ENCODE measurements around the gene RNF114. TPM values are rescaled to one million over a fixed set of nuclear protein-coding genes. Genes with fewer than 3 reads are reported as not detected.

The RNF114 gene, protein sequence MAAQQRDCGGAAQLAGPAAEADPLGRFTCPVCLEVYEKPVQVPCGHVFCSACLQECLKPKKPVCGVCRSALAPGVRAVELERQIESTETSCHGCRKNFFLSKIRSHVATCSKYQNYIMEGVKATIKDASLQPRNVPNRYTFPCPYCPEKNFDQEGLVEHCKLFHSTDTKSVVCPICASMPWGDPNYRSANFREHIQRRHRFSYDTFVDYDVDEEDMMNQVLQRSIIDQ
- total RNA-seq (132 TPM), polyA plus RNA-seq (100 to 1,000 TPM; 134 to 147 (median 146) TPM)

DNA sequence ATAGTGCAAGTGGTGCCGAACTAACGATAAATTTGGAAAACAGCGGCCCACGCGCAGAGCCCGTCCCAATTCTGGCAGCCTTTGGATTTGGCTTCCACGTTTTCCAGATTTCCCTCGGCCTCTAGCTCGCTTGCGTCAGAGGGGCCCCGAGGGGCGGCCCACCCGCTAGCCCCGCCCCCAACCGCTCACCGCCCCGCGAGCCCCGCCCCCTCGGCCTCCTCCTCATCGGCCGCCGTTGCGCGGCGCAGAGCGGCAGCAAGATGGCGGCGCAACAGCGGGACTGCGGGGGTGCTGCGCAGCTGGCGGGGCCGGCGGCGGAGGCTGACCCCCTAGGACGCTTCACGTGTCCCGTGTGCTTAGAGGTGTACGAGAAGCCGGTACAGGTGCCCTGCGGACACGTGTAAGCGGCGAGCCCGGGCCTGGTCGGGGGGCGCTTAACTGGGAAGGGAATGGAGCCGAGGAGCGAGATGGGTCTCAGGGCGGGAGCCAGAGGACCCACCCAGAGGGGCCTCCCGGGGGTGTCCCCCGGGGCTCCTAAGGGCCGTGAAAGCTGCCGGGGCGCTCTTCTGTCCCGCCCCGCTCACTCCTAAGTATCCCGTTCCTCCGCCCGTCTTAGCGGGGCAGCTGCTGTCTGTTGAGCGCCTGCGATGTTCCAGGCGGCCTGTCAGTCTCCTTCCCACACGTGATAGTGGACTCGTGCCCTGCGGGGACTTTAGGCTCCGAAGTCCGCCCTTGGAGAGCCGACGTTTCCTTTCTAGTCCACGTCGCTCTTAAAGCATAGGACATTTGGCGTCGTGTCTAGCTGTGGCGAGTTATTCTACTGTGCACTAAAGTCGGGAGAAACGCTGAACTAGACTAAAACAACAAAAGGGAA lies at the start of gene RNF114:
Gene RNF114, plus strand, starts transcription at position 245 of the 874 bp plus-strand sequence. Its CDS starts 16 bp downstream, at position 261.
- H3K4me3 Mint-ChIP-seq = peak within 1 kb of the TSS; percentile 95 to 99 (median 98)
- peaks cover 1% of the 10 kb centered on the region for H3K36me3 Mint-ChIP-seq
- H3K27me3 Mint-ChIP-seq = peaks cover 4% of the 10 kb centered on the region
- H3K27ac ChIP-seq (ENCODE audit: insufficient read depth, low read length, poor library complexity, severe bottlenecking) = peak within 1 kb of the TSS; percentile 88
- DNase-seq (peak; percentile 86 to 91 (median 88)), ATAC-seq (ENCODE audit: low read depth in 2 of 2) (peak; percentile 93 to 96)
- H3K27ac Mint-ChIP-seq = peak within 1 kb of the TSS; percentile 95 to 98 (median 97)
- peak within 1 kb of the TSS; percentile 98 for H3K4me3 ChIP-seq (ENCODE audit: low read depth, low read length)
- no peaks in the 10 kb centered on the region for H3K9me3 ChIP-seq (ENCODE audit: control insufficient read depth in 2 of 2, low read length in 2 of 2)
- H3K36me3 ChIP-seq (ENCODE audit: control insufficient read depth, insufficient read depth, low read length) = peaks cover 19% of the 10 kb centered on the region
- H3K4me1 ChIP-seq (ENCODE audit: control insufficient read depth, insufficient read depth, low read length, poor library complexity, severe bottlenecking) = peaks cover 45% of the 10 kb centered on the region
- no peaks in the 10 kb centered on the region for H3K9me3 Mint-ChIP-seq
- no peaks in the 10 kb centered on the region for H3K27me3 ChIP-seq (ENCODE audit: control insufficient read depth, insufficient read depth, low read length)
- peaks cover 13 to 55% (median 45%) of the 10 kb centered on the region in 4 donors for H3K4me1 Mint-ChIP-seq

DNA sequence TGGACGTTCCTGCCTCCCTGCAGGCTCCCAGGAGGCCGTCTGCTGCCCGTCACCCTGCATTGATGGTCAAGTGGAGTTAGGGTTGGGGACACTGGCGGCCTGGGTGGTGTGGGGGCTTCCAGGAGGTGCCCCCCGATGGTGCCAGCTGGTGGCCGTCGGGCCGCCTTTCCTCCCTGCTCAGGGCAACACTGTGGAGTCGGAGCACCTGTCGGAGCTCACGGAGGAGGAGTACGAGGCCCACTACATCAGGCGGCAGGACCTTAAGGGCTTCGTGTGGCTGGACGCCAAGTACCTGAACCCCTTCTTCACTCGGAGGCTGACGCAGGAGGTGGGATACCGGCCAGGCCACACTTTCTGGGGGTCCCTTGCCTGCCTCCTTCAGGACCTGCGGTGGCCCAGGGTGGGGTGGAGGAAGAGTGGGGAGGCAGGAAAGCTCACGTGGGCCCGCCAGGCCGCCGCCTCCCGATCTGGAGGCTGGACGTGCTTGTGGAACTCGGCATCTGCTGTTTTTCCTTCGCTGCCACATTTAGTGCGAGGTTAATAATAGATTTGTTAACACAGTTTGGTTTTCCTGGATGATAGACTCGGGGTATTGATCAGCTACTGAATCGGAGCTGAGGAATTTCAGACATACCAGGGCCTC lies 49.5 kb upstream of the RNF114 start:
- no peak overlapping the region for H3K4me3 Mint-ChIP-seq
- Histone ChIP-seq H3K4me1 (ENCODE audit: control insufficient read depth, insufficient read depth, low read length, poor library complexity, severe bottlenecking) (no peaks in the 10 kb centered on the region), H3K27ac (ENCODE audit: insufficient read depth, low read length, poor library complexity, severe bottlenecking) (no peak overlapping the region), H3K4me3 (ENCODE audit: low read depth, low read length) (no peak overlapping the region), H3K9me3 (ENCODE audit: control insufficient read depth in 2 of 2, low read length in 2 of 2) (no peaks in the 10 kb centered on the region), H3K27me3 (ENCODE audit: control insufficient read depth, insufficient read depth, low read length) (no peaks in the 10 kb centered on the region), H3K36me3 (ENCODE audit: control insufficient read depth, insufficient read depth, low read length) (peaks cover 51% of the 10 kb centered on the region)
- peaks cover 0 to 5% (median 3%) of the 10 kb centered on the region in 4 donors for H3K4me1 Mint-ChIP-seq
- DNase-seq = no peak
- H3K36me3 Mint-ChIP-seq = peaks cover 35% of the 10 kb centered on the region
- ATAC-seq (ENCODE audit: low read depth in 2 of 2) = no peak
- no peaks in the 10 kb centered on the region for H3K9me3 Mint-ChIP-seq
- peak overlapping the region in 1 of 3 donors; percentile 64 for H3K27ac Mint-ChIP-seq
- no peaks in the 10 kb centered on the region for H3K27me3 Mint-ChIP-seq

DNA sequence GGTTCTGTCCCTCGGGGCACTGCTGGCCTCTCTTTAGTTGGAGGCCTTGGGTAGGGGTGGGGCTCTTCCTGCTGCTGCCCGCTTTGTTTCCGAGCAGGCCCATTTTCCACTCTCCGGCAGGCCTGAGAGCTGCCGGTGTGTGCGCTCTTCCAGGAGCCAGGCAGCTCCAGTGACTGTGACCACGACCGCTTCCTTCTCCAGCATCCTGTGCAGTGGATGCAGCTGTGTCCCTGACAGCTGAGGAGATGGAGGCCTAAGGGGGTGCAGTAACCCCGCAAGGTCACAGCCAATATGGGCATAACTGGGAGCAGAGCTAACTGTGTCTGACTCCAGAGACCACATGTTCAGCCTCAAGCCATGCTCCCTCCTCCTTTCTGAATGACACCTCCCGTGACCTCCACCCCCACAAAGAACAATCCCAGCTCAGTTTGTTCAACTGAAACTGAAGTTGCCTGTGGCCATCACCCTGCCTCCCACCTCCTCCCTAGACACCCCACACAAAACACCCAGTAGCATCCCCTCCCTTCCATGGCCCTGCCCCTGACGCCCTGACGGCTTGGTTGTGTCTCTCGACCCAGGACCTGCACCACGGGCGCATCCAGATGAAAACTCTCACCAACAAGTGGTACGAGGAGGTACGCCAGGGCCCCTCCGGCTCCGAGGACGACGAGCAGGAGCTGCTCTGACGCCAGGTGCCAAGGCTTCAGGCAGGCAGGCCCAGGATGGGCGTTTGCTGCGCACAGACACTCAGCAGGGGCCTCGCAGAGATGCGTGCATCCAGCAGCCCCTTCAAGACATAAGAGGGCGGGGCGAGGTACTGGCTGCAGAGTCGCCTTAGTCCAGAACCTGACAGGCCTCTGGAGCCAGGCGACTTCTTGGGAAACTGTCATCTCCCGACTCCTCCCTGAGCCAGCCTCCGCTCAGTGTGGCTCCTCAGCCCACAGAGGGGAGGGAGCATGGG lies 48.7 kb upstream of the RNF114 start:
- peaks cover 32% of the 10 kb centered on the region for H3K36me3 Mint-ChIP-seq
- no peak overlapping the region for H3K27ac Mint-ChIP-seq
- no peaks in the 10 kb centered on the region for H3K9me3 Mint-ChIP-seq
- no peak overlapping the region for H3K4me3 ChIP-seq (ENCODE audit: low read depth, low read length)
- H3K4me3 Mint-ChIP-seq = no peak overlapping the region
- H3K4me1 ChIP-seq (ENCODE audit: control insufficient read depth, insufficient read depth, low read length, poor library complexity, severe bottlenecking) = no peaks in the 10 kb centered on the region
- H3K9me3 ChIP-seq (ENCODE audit: control insufficient read depth in 2 of 2, low read length in 2 of 2) = no peaks in the 10 kb centered on the region
- H3K36me3 ChIP-seq (ENCODE audit: control insufficient read depth, insufficient read depth, low read length) = peaks cover 49% of the 10 kb centered on the region
- no peak for ATAC-seq (ENCODE audit: low read depth in 2 of 2)
- H3K27me3 ChIP-seq (ENCODE audit: control insufficient read depth, insufficient read depth, low read length) = no peaks in the 10 kb centered on the region
- peaks cover 0 to 5% (median 2%) of the 10 kb centered on the region in 4 donors for H3K4me1 Mint-ChIP-seq
- no peak for DNase-seq
- H3K27ac ChIP-seq (ENCODE audit: insufficient read depth, low read length, poor library complexity, severe bottlenecking) = no peak overlapping the region
- H3K27me3 Mint-ChIP-seq = no peaks in the 10 kb centered on the region

DNA sequence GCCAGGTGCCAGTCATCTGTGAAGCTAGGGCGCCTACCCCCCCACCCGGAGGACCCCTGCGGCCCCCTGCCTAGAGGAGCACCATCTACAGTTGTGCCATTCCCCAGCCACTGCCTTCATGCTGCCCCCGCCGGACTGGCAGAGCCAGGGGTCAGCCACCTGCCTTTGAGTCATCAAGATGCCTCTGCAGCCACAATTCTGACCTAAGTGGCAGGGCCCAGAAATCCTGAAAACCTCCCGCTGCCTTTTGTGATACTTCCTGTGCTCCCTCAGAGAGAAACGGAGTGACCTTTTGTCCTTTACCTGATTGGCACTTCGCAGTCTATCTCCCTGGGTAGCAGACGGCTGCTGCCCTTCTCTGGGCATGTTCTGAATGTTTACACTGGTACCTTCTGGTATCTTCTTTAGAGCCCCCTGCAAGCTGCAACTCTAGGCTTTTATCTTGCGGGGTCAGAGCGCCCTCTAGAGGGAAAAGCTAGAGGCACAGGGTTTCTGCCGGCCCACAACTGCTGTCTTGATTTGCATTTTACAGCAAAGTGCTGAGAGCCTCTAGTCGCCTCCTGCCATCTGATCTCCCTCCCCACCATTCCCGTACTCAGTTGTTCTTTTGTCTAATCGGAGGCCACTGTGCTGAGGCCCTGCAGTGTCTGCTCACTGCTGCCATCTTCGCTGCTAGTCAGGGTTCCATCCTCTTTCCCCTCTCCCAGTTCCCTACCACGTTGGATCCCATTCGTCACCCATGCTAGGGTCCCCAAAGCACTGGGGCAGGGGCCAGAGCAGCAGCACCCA lies 47.8 kb upstream of the RNF114 start:
- Histone ChIP-seq H3K27me3 (ENCODE audit: control insufficient read depth, insufficient read depth, low read length) (no peaks in the 10 kb centered on the region), H3K9me3 (ENCODE audit: control insufficient read depth in 2 of 2, low read length in 2 of 2) (no peaks in the 10 kb centered on the region), H3K36me3 (ENCODE audit: control insufficient read depth, insufficient read depth, low read length) (peaks cover 44% of the 10 kb centered on the region), H3K27ac (ENCODE audit: insufficient read depth, low read length, poor library complexity, severe bottlenecking) (no peak overlapping the region), H3K4me3 (ENCODE audit: low read depth, low read length) (no peak overlapping the region), H3K4me1 (ENCODE audit: control insufficient read depth, insufficient read depth, low read length, poor library complexity, severe bottlenecking) (peaks cover 4% of the 10 kb centered on the region)
- DNase-seq (peak; percentile 27 to 64 (median 50)), ATAC-seq (ENCODE audit: low read depth in 2 of 2) (peak; percentile 43 to 46)
- peaks cover 31% of the 10 kb centered on the region for H3K36me3 Mint-ChIP-seq
- H3K4me3 Mint-ChIP-seq = no peak overlapping the region
- H3K4me1 Mint-ChIP-seq = peaks cover 0 to 11% (median 5%) of the 10 kb centered on the region in 4 donors
- H3K27me3 Mint-ChIP-seq = no peaks in the 10 kb centered on the region
- no peaks in the 10 kb centered on the region for H3K9me3 Mint-ChIP-seq
- H3K27ac Mint-ChIP-seq = peak overlapping the region in 2 of 3 donors; percentile 21 to 69

DNA sequence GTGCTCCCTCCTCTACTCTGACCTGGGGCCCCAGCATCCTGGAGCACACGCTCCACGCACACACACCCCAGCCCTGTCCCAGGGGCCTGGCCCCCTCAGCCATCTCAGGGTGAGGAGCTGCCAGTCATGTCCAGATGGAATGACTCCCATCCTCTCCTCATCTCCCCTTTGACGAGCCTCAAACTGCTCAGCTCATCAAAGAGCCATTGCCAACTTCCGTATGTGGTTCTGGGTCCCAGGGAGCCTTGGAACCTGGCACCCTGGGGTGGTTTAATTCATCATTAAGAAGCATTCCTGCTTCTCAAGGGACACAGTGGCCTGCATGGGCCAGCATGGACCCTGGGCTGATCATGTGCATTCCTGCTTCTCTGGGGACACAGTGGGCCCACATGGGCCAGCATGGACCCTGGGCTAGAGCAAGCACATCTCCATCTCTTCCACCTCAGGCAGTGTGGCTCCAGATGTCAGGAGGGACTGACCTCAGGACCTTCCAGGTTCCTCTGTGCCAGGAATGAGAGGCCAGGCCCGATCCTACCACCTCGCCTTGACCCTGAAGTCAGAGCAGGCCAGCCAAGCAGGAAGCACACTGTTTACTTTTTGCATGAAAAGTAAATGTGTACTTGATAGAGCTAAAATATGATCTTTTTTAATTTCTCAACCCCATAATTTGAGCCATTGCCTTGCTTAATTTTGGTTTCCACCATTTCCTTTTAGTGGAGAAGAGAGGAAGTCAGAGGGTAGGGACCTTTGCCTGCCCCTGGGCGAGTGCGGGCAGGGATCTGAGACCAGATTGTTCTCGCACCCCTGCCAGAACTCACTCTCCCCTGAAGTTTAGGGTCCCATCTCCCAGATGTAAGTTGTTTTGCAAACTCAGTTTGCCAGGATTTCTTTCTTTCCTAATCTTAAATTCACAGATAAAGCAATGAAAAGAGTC lies 46.9 kb upstream of the RNF114 start:
- ATAC-seq (ENCODE audit: low read depth in 2 of 2) (no peak), DNase-seq (no peak)
- peaks cover 12% of the 10 kb centered on the region for H3K4me1 ChIP-seq (ENCODE audit: control insufficient read depth, insufficient read depth, low read length, poor library complexity, severe bottlenecking)
- no peaks in the 10 kb centered on the region for H3K27me3 ChIP-seq (ENCODE audit: control insufficient read depth, insufficient read depth, low read length)
- H3K36me3 ChIP-seq (ENCODE audit: control insufficient read depth, insufficient read depth, low read length) = peaks cover 38% of the 10 kb centered on the region
- Mint-ChIP-seq H3K9me3 (no peaks in the 10 kb centered on the region), H3K27me3 (no peaks in the 10 kb centered on the region), H3K36me3 (peaks cover 27% of the 10 kb centered on the region), H3K27ac (peak overlapping the region; percentile 23 to 80 (median 44)), H3K4me1 (peaks cover 7 to 20% (median 13%) of the 10 kb centered on the region in 4 donors), H3K4me3 (peak overlapping the region in 1 of 4 donors; percentile 48)
- H3K9me3 ChIP-seq (ENCODE audit: control insufficient read depth in 2 of 2, low read length in 2 of 2) = no peaks in the 10 kb centered on the region
- H3K27ac ChIP-seq (ENCODE audit: insufficient read depth, low read length, poor library complexity, severe bottlenecking) = no peak overlapping the region
- no peak overlapping the region for H3K4me3 ChIP-seq (ENCODE audit: low read depth, low read length)

DNA sequence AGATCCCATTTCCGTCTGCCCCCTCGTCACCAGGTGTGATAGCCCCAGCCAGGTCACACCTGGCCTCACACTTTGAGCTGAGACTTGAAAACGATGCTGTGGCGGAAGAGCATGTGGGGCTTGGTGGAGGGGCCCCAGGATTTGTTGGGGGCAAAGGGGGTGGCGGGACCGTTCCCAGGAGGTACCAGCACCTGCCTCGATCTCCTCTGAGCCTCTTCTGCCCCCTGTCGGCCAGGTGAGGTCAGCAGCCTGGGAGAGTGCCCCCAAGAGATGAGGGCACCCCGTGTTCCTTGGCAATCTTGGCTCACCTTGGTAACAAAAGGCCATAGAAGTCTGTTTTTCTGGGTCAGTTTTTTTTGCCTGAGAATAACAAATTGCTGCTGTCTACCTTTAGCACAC lies 46.3 kb upstream of the RNF114 start:
- peak overlapping the region in 1 of 3 donors; percentile 80 for H3K27ac Mint-ChIP-seq

More for the DNA sequence above, 46.3 kb upstream of the RNF114 start:
- DNase-seq (no peak), ATAC-seq (ENCODE audit: low read depth in 2 of 2) (no peak)
- H3K27me3 ChIP-seq (ENCODE audit: control insufficient read depth, insufficient read depth, low read length) = no peaks in the 10 kb centered on the region
- Mint-ChIP-seq H3K36me3 (peaks cover 24% of the 10 kb centered on the region), H3K27me3 (no peaks in the 10 kb centered on the region), H3K4me3 (no peak overlapping the region), H3K9me3 (no peaks in the 10 kb centered on the region), H3K4me1 (peaks cover 8 to 21% (median 16%) of the 10 kb centered on the region in 4 donors)
- peaks cover 13% of the 10 kb centered on the region for H3K4me1 ChIP-seq (ENCODE audit: control insufficient read depth, insufficient read depth, low read length, poor library complexity, severe bottlenecking)
- no peak overlapping the region for H3K27ac ChIP-seq (ENCODE audit: insufficient read depth, low read length, poor library complexity, severe bottlenecking)
- H3K9me3 ChIP-seq (ENCODE audit: control insufficient read depth in 2 of 2, low read length in 2 of 2) = no peaks in the 10 kb centered on the region
- H3K36me3 ChIP-seq (ENCODE audit: control insufficient read depth, insufficient read depth, low read length) = peaks cover 32% of the 10 kb centered on the region
- H3K4me3 ChIP-seq (ENCODE audit: low read depth, low read length) = no peak overlapping the region
